ENCODE data around the gene SLC19A1.

The SLC19A1 gene

GRCh38 chr21:45511007-45511406 lies 31.2 kb downstream of the SLC19A1 start:
- DNase-seq (ENCODE audit: extremely low read depth, low read depth) = no peak
- TF ChIP-seq CTCF (IDR thresholded peaks at IDR 0.05; ENCODE audit: low read depth, low read length, missing control alignments) = no peak
- no peak overlapping the region for H3K4me3 ChIP-seq (replicated peaks; ENCODE audit: low read depth, low read length)

GRCh38 chr21:45510466-45510955 lies 31.7 kb downstream of the SLC19A1 start:
- H3K4me3 ChIP-seq (replicated peaks; ENCODE audit: low read depth, low read length) = no peak overlapping the region
- no peak for DNase-seq (ENCODE audit: extremely low read depth, low read depth)
- no peak for TF ChIP-seq CTCF (IDR thresholded peaks at IDR 0.05; ENCODE audit: low read depth, low read length, missing control alignments)

DNA sequence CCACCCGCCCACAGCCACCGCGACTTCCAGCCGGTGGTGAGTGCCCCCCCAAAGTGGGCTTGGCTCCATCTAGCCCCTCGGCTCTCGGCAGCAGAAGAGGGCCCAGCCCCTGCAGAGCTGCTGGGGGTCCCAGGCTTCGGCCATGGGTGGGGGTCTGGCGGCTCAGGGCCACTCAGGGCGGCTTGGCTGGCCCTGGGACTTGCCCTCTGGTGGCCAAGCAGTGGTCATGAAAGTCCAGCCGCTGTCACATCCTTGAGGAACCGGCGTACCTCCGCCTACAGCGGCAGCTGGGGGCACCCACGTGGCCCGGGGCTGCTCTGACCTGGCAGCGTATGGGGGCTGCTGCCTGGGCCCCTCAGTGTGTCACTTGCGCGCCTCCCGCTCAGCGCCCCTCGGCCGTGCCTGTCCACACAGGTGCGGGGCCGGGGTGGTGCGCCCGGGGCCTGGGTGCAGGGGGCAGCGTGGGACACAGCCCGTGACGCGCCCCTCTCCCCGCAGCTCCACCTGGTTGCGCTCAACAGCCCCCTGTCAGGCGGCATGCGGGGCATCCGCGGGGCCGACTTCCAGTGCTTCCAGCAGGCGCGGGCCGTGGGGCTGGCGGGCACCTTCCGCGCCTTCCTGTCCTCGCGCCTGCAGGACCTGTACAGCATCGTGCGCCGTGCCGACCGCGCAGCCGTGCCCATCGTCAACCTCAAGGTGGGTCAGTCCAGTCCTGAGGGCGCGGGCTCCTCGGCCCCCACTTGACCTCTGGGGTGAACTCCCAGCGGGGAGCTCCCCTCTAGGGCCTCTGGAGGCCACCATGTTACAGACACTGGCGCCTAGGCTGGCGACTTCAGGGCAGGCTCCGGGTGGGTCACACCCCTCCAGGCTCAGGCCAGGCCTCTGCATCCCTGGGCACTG lies 32.4 kb downstream of the SLC19A1 start:
- no peak for DNase-seq (ENCODE audit: extremely low read depth, low read depth)
- H3K4me3 ChIP-seq (replicated peaks; ENCODE audit: low read depth, low read length) = no peak overlapping the region
- TF ChIP-seq CTCF (IDR thresholded peaks at IDR 0.05; ENCODE audit: low read depth, low read length, missing control alignments) = peak; percentile 3

GRCh38 chr21:45508607-45509565 lies 33.4 kb downstream of the SLC19A1 start:
- TF ChIP-seq CTCF (IDR thresholded peaks at IDR 0.05; ENCODE audit: low read depth, low read length, missing control alignments) = no peak

GRCh38 chr21:45507888-45508508 lies 34.2 kb downstream of the SLC19A1 start:
- TF ChIP-seq CTCF (IDR thresholded peaks at IDR 0.05; ENCODE audit: low read depth, low read length, missing control alignments) = no peak
- no peak for DNase-seq (ENCODE audit: extremely low read depth, low read depth)
- no peak overlapping the region for H3K4me3 ChIP-seq (replicated peaks; ENCODE audit: low read depth, low read length)

More at GRCh38 chr21:45508607-45509565, 33.4 kb downstream of the SLC19A1 start:
- no peak for DNase-seq (ENCODE audit: extremely low read depth, low read depth)
- H3K4me3 ChIP-seq (replicated peaks; ENCODE audit: low read depth, low read length) = no peak overlapping the region

DNA sequence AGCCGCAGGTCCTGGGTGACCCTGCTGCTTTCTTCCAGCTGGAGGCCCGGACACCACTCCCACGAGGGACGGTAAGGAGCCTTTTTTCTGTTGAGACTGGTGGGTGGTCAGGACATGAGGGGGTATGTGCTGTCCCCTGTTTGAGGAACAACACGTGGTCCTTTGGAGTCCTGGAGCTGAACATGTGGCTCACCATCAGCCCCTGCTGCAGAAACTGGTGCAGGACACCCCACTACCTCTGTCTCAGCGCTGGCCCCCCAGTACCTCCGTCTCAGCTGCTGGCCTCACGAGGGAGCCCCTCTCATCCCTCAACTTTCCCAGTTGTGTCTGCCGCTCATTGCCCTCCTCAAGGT lies 34.7 kb downstream of the SLC19A1 start:
- H3K4me3 ChIP-seq (replicated peaks; ENCODE audit: low read depth, low read length) = no peak overlapping the region
- no peak for TF ChIP-seq CTCF (IDR thresholded peaks at IDR 0.05; ENCODE audit: low read depth, low read length, missing control alignments)
- DNase-seq (ENCODE audit: extremely low read depth, low read depth) = no peak

Measured in HFF-Myc (cell line).